Left kidney (tissue), 2 donors: ENCODE measurements around the gene TNS3. TPM values are rescaled to one million over a fixed set of nuclear protein-coding genes. Genes with fewer than 3 reads are reported as not detected.
A peak's percentile ranks its signal among the peaks of the same experiment; 100 is the strongest.
"Not testable (repeated sequence)": the region's sequence is repeated elsewhere in the genome, so short reads cannot be mapped to it uniquely, and the experiment has no call there.

ENCODE experiments used
- DNase-seq: peaks from one replicate; pipeline ENCODE4 v3.0.0-alpha.2; 2013
- polyA plus RNA-seq: library from polyadenylated mRNA; unstranded; fragments of 120-200 nt; gene quantifications from one replicate; pipeline ENCODE4 v1.2.1, GENCODE V29; 2013; ENCODE audit not compliant: insufficient read length

TNS3 gene
- polyA plus RNA-seq, 1 donor, result 87.4 TPM

DNA sequence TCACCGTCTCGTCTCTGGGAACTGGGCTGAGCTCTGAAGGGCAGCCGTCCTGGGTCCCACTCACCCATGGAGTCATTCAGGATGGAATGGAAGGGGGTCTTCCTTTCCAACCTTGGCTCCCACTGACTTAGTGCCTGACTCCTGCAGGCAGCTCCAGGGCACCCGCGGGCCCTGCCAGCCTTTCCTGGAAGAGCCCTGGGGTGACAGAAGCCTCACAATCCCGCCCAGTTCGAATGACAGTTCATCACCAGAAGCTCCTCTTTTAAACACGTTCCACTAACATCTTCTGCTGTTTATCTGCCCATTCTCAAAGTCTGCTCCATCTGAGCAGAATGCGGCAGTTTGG is 110.6 kb downstream of the TNS3 start:
- no peak for DNase-seq

- peak; percentile 70 for DNase-seq
Measured at GRCh38 chr7:47470567-47471357, 111.1 kb downstream of the TNS3 start.

DNA sequence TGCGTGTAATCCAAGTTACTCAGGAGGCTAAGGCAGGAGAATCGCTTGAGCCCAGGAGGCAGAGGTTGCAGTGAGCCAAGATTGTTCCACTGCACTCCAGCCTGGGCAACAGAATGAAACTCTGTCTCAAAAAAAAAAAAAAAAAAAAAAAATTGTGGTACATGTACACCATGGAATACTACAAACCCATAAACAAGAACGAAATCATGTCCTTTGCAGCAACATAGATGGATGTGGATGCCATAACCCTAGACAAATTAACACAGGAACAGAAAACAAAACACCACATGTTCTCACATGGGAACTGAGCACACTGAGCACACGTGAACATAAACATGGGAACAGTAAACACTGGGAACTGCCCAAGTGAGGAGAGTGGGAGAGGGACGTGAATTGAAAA is 112.1 kb downstream of the TNS3 start:
- DNase-seq, result not testable (repeated sequence)

DNA sequence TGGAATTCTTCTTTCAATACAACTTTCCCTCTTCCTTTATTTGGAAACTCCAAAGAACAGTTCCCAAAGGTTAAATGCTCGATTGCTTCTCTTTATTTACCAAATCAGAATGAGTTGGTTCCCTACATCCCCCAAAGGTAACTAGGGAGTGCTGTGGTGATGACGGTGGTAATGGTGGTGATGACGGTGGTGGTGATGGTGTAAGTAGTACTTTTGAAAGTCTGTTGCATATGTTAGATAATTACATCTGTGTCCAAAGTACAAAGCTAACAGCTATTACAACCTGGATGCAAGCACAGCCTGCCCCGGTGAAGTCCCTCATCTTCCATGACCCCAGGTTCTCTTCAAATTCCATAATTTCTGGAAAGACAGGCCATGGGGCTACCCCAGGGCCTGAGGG is 115.1 kb downstream of the TNS3 start:
- no peak for DNase-seq

GRCh38 chr7:47465191-47465590 is 116.7 kb downstream of the TNS3 start:
- no peak for DNase-seq

DNA sequence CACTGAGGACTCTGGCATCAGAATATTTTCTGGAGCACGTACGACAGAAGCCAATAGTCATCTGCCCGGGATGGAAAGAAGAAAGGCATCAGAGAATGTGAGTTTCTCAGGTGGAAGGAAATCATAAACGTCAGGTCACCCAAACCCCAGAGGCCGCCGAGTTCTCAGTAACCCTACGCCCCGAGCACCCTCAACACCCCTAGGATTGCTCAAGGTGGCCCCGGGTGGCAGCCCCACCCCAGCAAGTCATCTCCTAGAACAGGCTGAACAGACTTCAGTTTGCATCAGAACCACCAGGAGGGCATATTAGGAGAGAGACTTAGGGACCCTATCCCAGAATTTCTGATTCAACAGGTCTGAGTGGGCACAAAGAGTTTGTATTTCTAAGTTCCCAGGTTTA is 117.6 kb downstream of the TNS3 start:
- DNase-seq, result no peak

DNA sequence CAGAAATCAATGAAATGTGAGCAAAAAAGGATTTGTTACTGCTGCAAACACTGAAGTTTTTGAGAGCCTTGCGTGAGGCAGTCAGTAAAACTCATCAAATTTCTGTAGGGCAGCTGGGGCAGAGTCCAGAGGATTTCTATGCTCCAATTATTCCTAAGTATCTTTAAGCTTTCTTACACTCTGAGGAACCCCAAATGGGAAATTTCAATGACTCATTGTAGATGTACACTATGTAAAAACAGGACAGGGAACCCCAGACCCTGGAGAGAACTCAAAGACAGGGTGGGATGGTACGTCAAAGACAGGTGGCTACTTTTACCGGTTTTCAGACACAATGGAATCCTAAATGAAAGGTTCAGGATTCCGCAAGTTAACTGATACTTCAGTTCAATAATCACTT is 120.2 kb downstream of the TNS3 start:
- no peak for DNase-seq

DNA sequence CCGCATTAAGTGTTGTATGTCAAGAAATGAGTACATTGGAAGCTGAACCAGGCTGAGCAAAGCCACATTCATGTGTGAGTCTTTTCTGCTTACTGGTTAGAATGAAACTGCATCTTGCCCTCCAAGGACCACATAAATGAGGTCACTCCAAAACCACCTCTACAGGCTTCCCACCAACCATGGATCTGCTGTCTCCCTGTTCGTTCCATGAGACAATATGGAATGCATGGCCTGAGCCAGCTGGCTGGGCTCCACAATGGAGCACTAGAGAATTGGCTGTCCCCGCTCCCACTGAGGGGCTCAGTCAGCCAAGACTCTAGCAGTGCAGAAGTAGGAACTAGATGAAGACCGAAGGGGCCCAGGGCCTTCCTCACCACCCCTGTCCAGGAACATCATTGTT is 120.8 kb downstream of the TNS3 start:
- DNase-seq, result no peak

GRCh38 chr7:47460251-47460989 is 121.5 kb downstream of the TNS3 start:
- DNase-seq, result no peak

DNA sequence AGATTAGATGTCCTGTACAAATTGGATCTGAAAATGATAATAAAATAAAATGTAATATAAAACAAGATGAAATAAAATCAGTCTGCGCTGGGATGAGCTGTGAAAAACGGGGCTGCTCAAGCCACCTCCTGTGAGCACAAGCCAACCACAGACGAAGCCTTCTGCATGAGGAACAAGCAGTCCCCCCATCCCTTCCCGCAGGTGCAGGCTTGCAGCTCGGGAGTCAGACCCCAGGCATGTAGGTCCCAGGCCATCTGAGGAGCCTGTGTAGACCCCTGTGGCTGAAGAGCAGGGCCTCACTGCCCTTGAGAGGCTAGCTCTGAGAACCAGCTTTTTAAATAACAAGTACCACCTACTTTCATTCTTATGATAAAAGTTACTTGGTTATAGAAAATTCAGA is 123.4 kb downstream of the TNS3 start:
- DNase-seq, result no peak

DNA sequence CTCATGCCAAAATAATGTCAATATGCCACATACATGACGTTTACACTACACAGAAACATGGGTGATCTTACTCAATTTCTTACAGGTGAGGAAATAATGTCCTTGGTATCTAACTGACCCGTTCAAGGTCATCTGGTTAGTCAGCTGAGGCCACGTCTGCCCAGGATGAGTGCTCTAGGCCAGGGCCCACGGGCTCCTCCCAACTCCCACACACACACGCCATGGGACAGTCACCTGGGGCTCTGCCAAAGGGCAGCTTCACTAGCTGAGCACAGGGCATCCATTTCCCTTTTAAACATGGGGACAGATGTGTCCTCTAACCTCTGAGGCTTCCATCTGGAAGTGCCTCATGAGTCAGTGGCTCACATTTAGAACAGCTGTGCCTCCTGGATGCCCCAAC is 123.9 kb downstream of the TNS3 start:
- DNase-seq, result no peak

DNA sequence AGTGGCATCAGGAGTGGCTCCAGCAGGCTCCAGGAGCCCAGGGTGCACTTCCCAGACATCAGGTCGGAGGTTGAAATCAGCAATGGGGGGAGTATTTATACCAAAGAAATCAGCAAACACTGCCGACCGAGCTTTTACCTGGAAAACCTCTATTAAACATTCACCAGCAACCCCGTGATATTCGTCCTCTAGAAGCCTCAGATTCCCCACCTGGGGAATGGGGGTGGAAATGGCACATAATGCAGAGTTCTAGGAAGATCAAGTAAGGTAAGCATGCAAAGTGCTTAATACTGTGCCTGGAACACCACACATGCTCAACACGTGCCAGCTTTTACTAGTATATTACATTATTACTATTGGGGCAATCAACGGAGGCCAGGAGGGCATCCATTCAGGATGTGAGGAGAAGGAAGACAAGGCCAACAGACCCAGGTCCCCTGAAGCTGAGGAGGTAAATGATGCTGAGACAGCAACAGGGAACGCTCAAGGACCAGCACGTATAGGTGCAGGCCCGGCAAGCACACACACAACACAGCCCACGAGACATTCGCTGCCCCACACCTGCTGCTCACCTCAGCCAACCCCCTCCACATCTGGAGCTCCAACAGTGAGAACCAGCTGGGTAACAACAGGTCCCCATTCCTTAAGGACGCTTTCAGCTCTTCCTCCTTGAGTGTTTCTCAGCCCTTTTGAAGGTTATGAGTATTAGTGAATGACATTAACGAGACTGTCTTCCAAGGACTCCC is 125.5 kb downstream of the TNS3 start:
- DNase-seq, result no peak

GRCh38 chr7:47455872-47456185 is 126.1 kb downstream of the TNS3 start:
- DNase-seq, result no peak

GRCh38 chr7:47454974-47455871 is 126.7 kb downstream of the TNS3 start:
- DNase-seq, result no peak

DNA sequence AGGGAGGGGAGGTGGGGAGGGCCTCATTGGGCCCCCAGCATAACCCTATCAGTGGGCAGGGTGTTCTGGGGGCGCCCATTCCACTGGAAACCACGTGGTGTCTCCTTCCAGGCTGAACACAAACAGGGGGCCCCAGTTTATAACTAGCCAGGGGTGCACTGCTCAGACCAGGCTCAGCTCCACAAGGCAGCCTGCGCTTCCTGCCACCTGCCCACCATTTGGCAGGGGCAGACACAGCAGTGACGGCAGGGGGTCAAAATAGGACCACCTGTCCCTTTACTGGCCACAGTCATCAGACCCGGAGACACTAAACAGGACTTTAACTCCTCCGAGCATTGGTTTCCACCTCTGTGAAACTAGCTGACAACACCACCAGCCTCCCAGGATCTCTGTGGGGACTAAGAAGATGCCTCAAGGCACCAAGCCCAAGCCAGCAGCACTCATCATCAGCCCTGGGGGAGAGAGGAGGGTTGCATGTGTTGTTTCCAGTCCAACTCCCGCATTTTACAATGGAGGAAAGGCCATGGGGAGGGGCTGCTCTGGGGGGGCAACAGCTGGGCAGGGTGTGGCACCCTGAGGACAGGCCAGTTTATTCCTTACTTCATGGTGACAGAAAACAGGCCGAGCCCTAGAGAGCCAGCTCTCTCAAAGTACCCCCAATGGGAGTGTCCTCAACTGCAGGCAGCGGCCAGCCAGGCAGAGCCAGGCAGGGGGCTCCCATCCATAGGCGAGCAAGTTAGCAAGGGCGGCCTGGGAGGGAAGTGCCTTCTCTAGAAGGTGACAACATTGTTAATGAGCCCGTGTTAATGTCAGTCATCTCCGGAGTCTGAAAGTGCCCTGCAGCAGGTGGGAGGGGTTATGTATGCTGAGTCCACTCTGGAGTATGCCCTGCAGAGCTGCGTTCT is 127.6 kb downstream of the TNS3 start:
- no peak for DNase-seq

GRCh38 chr7:47453093-47454061 is 128.5 kb downstream of the TNS3 start:
- no peak for DNase-seq

- no peak for DNase-seq
Measured at GRCh38 chr7:47452715-47453092, 129.2 kb downstream of the TNS3 start.

- DNase-seq, result no peak
Measured at GRCh38 chr7:47452295-47452694, 129.6 kb downstream of the TNS3 start.

DNA sequence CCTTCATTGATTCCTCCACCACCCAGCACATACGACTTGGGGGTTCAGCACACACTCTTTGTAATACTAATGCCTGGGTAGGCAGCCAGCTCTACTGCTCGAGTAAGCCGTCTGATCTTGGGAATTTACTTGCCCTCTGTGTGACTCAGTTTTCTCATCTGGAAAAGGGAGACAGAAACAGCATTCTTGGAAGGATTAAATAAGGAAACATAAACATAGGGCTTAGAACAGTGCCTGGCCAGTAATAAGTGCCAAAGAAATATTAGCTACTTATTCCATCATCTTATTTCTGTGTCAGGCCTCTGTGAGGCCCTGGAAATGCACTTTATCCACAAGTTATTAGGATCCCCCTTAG is 130.1 kb downstream of the TNS3 start:
- DNase-seq, result no peak
